Mesendoderm (in vitro differentiated cells): ENCODE measurements around the gene RYR2.

Experiments used
- DNase-seq: peaks from one replicate; pipeline ENCODE4 v3.0.0; 2013
- H2AK5ac ChIP-seq: 2 replicates; pipeline ENCODE4 v1.6.1; 2013; ENCODE audit warnings: low read length, inconsistent platforms
- H2BK120ac ChIP-seq: 2 replicates; pipeline ENCODE4 v1.6.1; 2013; ENCODE audit warnings: low read depth, mild to moderate bottlenecking, low read length, moderate library complexity, mixed read lengths
- H2BK15ac ChIP-seq: replicated peaks from 2 replicates; pipeline ENCODE4 v1.6.1; 2013; ENCODE audit warnings: low read depth, mild to moderate bottlenecking, moderate library complexity
- H2BK5ac ChIP-seq: 2 replicates; pipeline ENCODE4 v1.6.1; 2013; ENCODE audit warnings: low read length, inconsistent platforms
- H3K18ac ChIP-seq: 2 replicates; pipeline ENCODE4 v1.6.1; 2013; ENCODE audit warnings: mild to moderate bottlenecking, low read length, mixed read lengths
- H3K23ac ChIP-seq: one replicate; pipeline ENCODE4 v1.6.1; 2013; ENCODE audit warnings: low read length
- H3K27ac ChIP-seq: 2 replicates; pipeline ENCODE4 v1.5.1; 2013; ENCODE audit warnings: low read depth, mild to moderate bottlenecking, inconsistent platforms, low read length, moderate library complexity
- H3K27me3 ChIP-seq: 2 replicates; pipeline ENCODE4 v1.6.1; 2013; ENCODE audit warnings: low read length, control low read depth, mild to moderate bottlenecking, inconsistent platforms; ENCODE audit not compliant: insufficient read depth, poor library complexity
- H3K36me3 ChIP-seq: 2 replicates; pipeline ENCODE4 v1.6.1; 2013; ENCODE audit warnings: low read length, inconsistent platforms; ENCODE audit not compliant: control insufficient read depth, insufficient read depth
- H3K4ac ChIP-seq: one replicate; pipeline ENCODE4 v1.6.1; 2013; ENCODE audit warnings: low read depth, mild to moderate bottlenecking, low read length, moderate library complexity
- H3K4me1 ChIP-seq: 2 replicates; pipeline ENCODE4 v1.6.1; 2013; ENCODE audit warnings: low read depth, low read length, inconsistent platforms; ENCODE audit not compliant: control insufficient read depth
- H3K4me2 ChIP-seq: 2 replicates; pipeline ENCODE4 v1.6.1; 2013; ENCODE audit warnings: low read length
- H3K4me3 ChIP-seq: 2 replicates; pipeline ENCODE4 v1.5.1; 2013; ENCODE audit warnings: mild to moderate bottlenecking, low read length
- H3K56ac ChIP-seq: one replicate; pipeline ENCODE4 v1.6.1; 2013; ENCODE audit warnings: low read length
- H3K79me1 ChIP-seq: 2 replicates; pipeline ENCODE4 v1.6.1; 2013; ENCODE audit warnings: low read length, inconsistent platforms
- H3K79me2 ChIP-seq: 2 replicates; pipeline ENCODE4 v1.6.1; 2013; ENCODE audit warnings: mild to moderate bottlenecking, low read length; ENCODE audit not compliant: control insufficient read depth, insufficient read depth
- H3K9ac ChIP-seq: 2 replicates; pipeline ENCODE4 v1.6.1; 2013; ENCODE audit warnings: low read length, inconsistent platforms
- H4K5ac ChIP-seq: one replicate; pipeline ENCODE4 v1.6.1; 2013; ENCODE audit warnings: low read length
- H4K8ac ChIP-seq: one replicate; pipeline ENCODE4 v1.6.1; 2013; ENCODE audit warnings: low read depth, mild to moderate bottlenecking, control low read depth, low read length, moderate library complexity
- WGBS: extraction: QIAGEN DNeasy Blood & Tissue Kit; methylation state at CpG from one replicate; pipeline ENCODE4 v1.1.7; 2013; ENCODE audit warnings: low lambda C conversion rate, missing lambda C conversion rate; ENCODE audit not compliant: insufficient coverage; ENCODE audit errors: extremely low coverage; 5-methylcytosine and 5-hydroxymethylcytosine counted together

RYR2 gene

DNA sequence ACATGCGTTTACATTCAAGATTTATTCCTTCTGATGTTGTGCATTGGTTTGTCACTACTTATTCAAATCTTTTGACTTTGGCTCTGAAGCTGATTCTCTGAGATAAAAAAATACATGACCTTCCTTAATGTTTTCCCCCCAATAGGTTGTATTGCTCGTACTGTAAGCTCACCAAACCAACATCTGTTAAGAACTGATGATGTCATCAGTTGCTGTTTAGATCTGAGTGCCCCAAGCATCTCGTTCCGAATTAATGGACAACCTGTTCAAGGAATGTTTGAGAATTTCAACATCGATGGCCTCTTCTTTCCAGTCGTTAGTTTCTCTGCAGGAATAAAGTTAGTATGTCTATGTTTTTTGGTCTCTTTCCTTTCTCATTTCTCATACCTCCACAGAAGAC lies 458.6 kb downstream of the RYR2 start:
- Histone ChIP-seq H4K8ac (no peak overlapping the region), H3K79me1 (no peaks in the 10 kb centered on the region), H3K4me1 (no peaks in the 10 kb centered on the region), H3K4me3 (no peak overlapping the region), H4K5ac (no peak overlapping the region), H3K4ac (no peak overlapping the region), H2BK15ac (no peak overlapping the region), H2BK120ac (no peak overlapping the region), H3K79me2 (no peaks in the 10 kb centered on the region), H3K27me3 (no peaks in the 10 kb centered on the region), H2AK5ac (no peak overlapping the region), H3K23ac (no peak overlapping the region), H3K36me3 (no peaks in the 10 kb centered on the region), H3K4me2 (no peak overlapping the region), H3K18ac (no peak overlapping the region), H3K56ac (no peak overlapping the region), H3K27ac (no peak overlapping the region), H3K9ac (no peak overlapping the region), H2BK5ac (no peak overlapping the region)
- no peak for DNase-seq
- WGBS: no CpG with 5 or more reads among the region's 6 CpGs

- no peak overlapping the region for H3K4ac ChIP-seq
- no CpG with 5 or more reads among the region's 8 CpGs for WGBS
Observed at GRCh38 chr1:237503292-237503691, 461.3 kb downstream of the RYR2 start.

GRCh38 chr1:237507005-237507404 lies 465.0 kb downstream of the RYR2 start:
- H3K27me3 ChIP-seq: no peaks in the 10 kb centered on the region
- no peak overlapping the region for H3K27ac ChIP-seq
- no peak overlapping the region for H3K4me2 ChIP-seq
- no peak for DNase-seq
- WGBS: no CpG with 5 or more reads among the region's 2 CpGs
- H3K9ac ChIP-seq: no peak overlapping the region
- no peak overlapping the region for H4K5ac ChIP-seq
- no peak overlapping the region for H2BK5ac ChIP-seq
- H3K18ac ChIP-seq: no peak overlapping the region
- H3K4ac ChIP-seq: no peak overlapping the region
- no peak overlapping the region for H2BK15ac ChIP-seq
- H2BK120ac ChIP-seq: no peak overlapping the region
- no peaks in the 10 kb centered on the region for H3K79me1 ChIP-seq
- H3K4me1 ChIP-seq: peaks cover 3% of the 10 kb centered on the region
- H3K56ac ChIP-seq: no peak overlapping the region
- H2AK5ac ChIP-seq: no peak overlapping the region
- no peak overlapping the region for H3K4me3 ChIP-seq
- H3K36me3 ChIP-seq: no peaks in the 10 kb centered on the region
- no peak overlapping the region for H4K8ac ChIP-seq
- no peaks in the 10 kb centered on the region for H3K79me2 ChIP-seq
- H3K23ac ChIP-seq: no peak overlapping the region

More at GRCh38 chr1:237503292-237503691, 461.3 kb downstream of the RYR2 start:
- H3K56ac ChIP-seq: no peak overlapping the region
- no peak overlapping the region for H3K23ac ChIP-seq
- no peak overlapping the region for H4K8ac ChIP-seq
- H3K4me3 ChIP-seq: no peak overlapping the region
- H3K27me3 ChIP-seq: no peaks in the 10 kb centered on the region
- H2BK5ac ChIP-seq: no peak overlapping the region
- no peaks in the 10 kb centered on the region for H3K79me1 ChIP-seq
- no peak overlapping the region for H2BK15ac ChIP-seq
- no peak overlapping the region for H4K5ac ChIP-seq
- no peak overlapping the region for H2AK5ac ChIP-seq
- DNase-seq: no peak
- no peak overlapping the region for H3K27ac ChIP-seq
- H3K36me3 ChIP-seq: no peaks in the 10 kb centered on the region
- no peak overlapping the region for H3K18ac ChIP-seq
- H3K4me1 ChIP-seq: no peaks in the 10 kb centered on the region
- no peaks in the 10 kb centered on the region for H3K79me2 ChIP-seq
- no peak overlapping the region for H2BK120ac ChIP-seq
- no peak overlapping the region for H3K4me2 ChIP-seq
- H3K9ac ChIP-seq: no peak overlapping the region

- Histone ChIP-seq H2BK15ac (no peak overlapping the region), H3K23ac (no peak overlapping the region), H3K56ac (no peak overlapping the region), H3K4me3 (no peak overlapping the region), H3K18ac (no peak overlapping the region), H3K36me3 (no peaks in the 10 kb centered on the region), H4K5ac (no peak overlapping the region), H2AK5ac (no peak overlapping the region), H2BK120ac (no peak overlapping the region), H3K79me2 (no peaks in the 10 kb centered on the region), H4K8ac (no peak overlapping the region), H3K9ac (no peak overlapping the region), H3K4ac (no peak overlapping the region), H3K79me1 (no peaks in the 10 kb centered on the region), H3K4me1 (peaks cover 3% of the 10 kb centered on the region), H2BK5ac (no peak overlapping the region), H3K4me2 (no peak overlapping the region), H3K27me3 (no peaks in the 10 kb centered on the region), H3K27ac (no peak overlapping the region)
- WGBS: no CpG with 5 or more reads among the region's 2 CpGs
- DNase-seq: peak; percentile 67
Observed at GRCh38 chr1:237509748-237510147, 467.8 kb downstream of the RYR2 start.

DNA sequence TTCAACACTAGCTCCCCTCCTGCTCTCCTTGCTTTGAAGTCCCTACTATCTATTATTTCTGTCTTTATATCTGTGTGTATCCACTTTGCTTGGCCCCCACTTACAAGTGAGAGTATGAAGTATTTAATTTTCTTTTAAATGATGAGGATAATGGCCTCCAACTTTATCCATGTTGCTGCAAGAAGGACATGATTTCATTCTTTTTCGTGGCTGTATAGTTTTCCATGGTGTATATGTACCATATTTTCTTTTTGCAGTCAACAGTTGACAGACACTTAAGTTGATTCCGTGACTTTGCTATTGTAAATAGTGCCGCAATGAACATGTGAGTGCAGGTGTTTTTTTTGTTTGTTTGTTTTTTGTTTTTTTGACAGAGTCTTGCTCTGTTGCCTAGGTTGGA lies 483.1 kb downstream of the RYR2 start:
- Histone ChIP-seq H3K4me2 (no peak overlapping the region), H2BK120ac (no peak overlapping the region), H2BK15ac (no peak overlapping the region), H2BK5ac (no peak overlapping the region), H3K27me3 (no peaks in the 10 kb centered on the region), H3K27ac (no peak overlapping the region), H3K4ac (no peak overlapping the region), H3K4me3 (no peak overlapping the region), H4K5ac (no peak overlapping the region), H3K9ac (no peak overlapping the region), H3K56ac (no peak overlapping the region), H3K18ac (no peak overlapping the region), H2AK5ac (no peak overlapping the region), H3K79me1 (no peaks in the 10 kb centered on the region), H3K79me2 (no peaks in the 10 kb centered on the region), H3K36me3 (no peaks in the 10 kb centered on the region), H3K23ac (no peak overlapping the region), H3K4me1 (no peaks in the 10 kb centered on the region), H4K8ac (no peak overlapping the region)
- WGBS: no CpG with 5 or more reads among the region's 3 CpGs
- DNase-seq: no peak

DNA sequence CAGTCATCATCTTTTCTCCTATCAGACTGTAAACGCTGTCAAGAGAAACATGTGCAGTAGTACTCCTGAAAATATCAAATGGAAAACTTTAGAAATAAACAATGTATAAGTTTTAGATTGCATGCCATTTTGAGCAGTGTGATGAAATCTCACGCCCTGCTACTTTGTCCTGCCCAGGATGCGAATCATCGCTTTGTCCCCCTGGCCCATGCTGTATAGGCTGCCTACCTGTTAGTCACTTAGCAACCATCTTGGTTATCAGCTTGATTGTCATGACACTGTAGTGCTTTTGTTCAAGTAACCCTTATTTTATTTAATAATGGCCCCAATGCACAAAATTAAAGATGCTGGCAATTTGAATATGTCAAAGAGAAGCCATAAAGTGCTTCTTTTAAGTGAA lies 485.8 kb downstream of the RYR2 start:
- H4K5ac ChIP-seq: no peak overlapping the region
- no peak overlapping the region for H2AK5ac ChIP-seq
- H3K9ac ChIP-seq: no peak overlapping the region
- no peak overlapping the region for H3K23ac ChIP-seq
- H3K79me1 ChIP-seq: no peaks in the 10 kb centered on the region
- no peak overlapping the region for H3K18ac ChIP-seq
- H3K4me1 ChIP-seq: no peaks in the 10 kb centered on the region
- H2BK5ac ChIP-seq: no peak overlapping the region
- no peaks in the 10 kb centered on the region for H3K36me3 ChIP-seq
- WGBS: no CpG with 5 or more reads among the region's 4 CpGs
- no peak overlapping the region for H3K27ac ChIP-seq
- no peak overlapping the region for H3K4me2 ChIP-seq
- no peak overlapping the region for H3K4me3 ChIP-seq
- no peak overlapping the region for H3K56ac ChIP-seq
- no peak overlapping the region for H3K4ac ChIP-seq
- no peak overlapping the region for H2BK120ac ChIP-seq
- no peak overlapping the region for H2BK15ac ChIP-seq
- H4K8ac ChIP-seq: no peak overlapping the region
- H3K27me3 ChIP-seq: no peaks in the 10 kb centered on the region
- DNase-seq: peak; percentile 27
- no peaks in the 10 kb centered on the region for H3K79me2 ChIP-seq
